Right atrium auricular region (tissue), 2 donors: Measurements from ENCODE around the gene ATXN2L. TPM values are rescaled to one million over a fixed set of nuclear protein-coding genes. Genes with fewer than 3 reads are reported as not detected.

Experiments
- DNase-seq: peaks from one replicate; pipeline ENCODE4 v3.0.0-alpha.2; 2019; ENCODE audit warnings: low spot score
- H3K27ac ChIP-seq, 2 donors: fragments of 200-600 bp; sonication (generic); 1 replicate in 1 of 2; 2 replicates in 1 of 2; pipeline ENCODE4 v1.5.1; 2016 to 2019
- H3K27me3 ChIP-seq, 2 donors: fragments of 200-600 bp; sonication (generic); one replicate each; pipeline versions ENCODE4 v1.5.1 to v1.6.0; 2017 to 2019
- H3K36me3 ChIP-seq: fragments of 200-600 bp; sonication (generic); one replicate; pipeline ENCODE4 v1.5.1; 2016
- H3K4me1 ChIP-seq, 2 donors: fragments of 200-600 bp; sonication (generic); one replicate each; pipeline versions ENCODE4 v1.5.1 to v1.6.0; 2017 to 2019
- H3K4me3 ChIP-seq, 2 donors: fragments of 200-600 bp; sonication (generic); 1 replicate in 1 of 2; 2 replicates in 1 of 2; pipeline ENCODE4 v1.5.1; 2017 to 2019; ENCODE audit warnings: mild to moderate bottlenecking in 1 of 2, moderate library complexity in 1 of 2
- H3K9me3 ChIP-seq, 2 donors: fragments of 200-600 bp; sonication (generic); one replicate each; pipeline ENCODE4 v1.5.1; 2019
- total RNA-seq, 2 donors: library from RNA; depleted of rRNA; stranded (reverse); fragments of >200 nt; gene quantifications; one replicate each; pipeline ENCODE4 v1.1.0, GENCODE V29; 2016
- TF ChIP-seq, protein P1 (sequence below), 2 donors: fragments of 200-600 bp; sonication (generic); IDR thresholded peaks; one replicate each; pipeline ENCODE4 v1.5.1; 2019; ENCODE audit warnings: antibody characterized with exemption in 2 of 2

Gene ATXN2L
- total RNA-seq, 2 donors from 2014 or later = 26.0 to 55.1 TPM

DNA sequence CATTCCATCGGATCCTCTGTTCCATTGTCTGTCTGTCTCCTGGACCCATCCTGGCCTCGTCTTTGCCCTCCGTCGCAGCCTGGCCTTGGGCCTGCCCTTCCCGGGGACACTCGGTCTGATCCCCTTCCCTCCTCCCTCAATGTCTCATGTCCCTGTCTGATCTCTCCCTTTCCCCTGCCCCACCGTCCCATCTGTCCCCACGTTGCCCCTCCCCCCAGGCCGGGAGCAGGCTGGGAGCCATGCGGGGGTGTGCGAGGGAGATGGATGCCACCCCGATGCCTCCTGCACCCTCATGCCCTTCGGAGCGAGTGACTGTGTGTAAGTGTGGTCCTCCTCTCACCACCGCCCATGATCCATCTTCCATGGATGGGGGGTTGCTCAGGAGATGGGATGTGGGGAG is 50.2 kb downstream of the ATXN2L start:
- TF ChIP-seq, protein P1, sequence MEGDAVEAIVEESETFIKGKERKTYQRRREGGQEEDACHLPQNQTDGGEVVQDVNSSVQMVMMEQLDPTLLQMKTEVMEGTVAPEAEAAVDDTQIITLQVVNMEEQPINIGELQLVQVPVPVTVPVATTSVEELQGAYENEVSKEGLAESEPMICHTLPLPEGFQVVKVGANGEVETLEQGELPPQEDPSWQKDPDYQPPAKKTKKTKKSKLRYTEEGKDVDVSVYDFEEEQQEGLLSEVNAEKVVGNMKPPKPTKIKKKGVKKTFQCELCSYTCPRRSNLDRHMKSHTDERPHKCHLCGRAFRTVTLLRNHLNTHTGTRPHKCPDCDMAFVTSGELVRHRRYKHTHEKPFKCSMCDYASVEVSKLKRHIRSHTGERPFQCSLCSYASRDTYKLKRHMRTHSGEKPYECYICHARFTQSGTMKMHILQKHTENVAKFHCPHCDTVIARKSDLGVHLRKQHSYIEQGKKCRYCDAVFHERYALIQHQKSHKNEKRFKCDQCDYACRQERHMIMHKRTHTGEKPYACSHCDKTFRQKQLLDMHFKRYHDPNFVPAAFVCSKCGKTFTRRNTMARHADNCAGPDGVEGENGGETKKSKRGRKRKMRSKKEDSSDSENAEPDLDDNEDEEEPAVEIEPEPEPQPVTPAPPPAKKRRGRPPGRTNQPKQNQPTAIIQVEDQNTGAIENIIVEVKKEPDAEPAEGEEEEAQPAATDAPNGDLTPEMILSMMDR (IDR thresholded peaks at IDR 0.05) = no peak
- Histone ChIP-seq H3K9me3 (no peaks in the 10 kb centered on the region), H3K27me3 (no peaks in the 10 kb centered on the region), H3K4me3 (no peak overlapping the region), H3K36me3 (peaks cover 60% of the 10 kb centered on the region), H3K4me1 (no peaks in the 10 kb centered on the region), H3K27ac (no peak overlapping the region)
- DNase-seq = no peak

DNA sequence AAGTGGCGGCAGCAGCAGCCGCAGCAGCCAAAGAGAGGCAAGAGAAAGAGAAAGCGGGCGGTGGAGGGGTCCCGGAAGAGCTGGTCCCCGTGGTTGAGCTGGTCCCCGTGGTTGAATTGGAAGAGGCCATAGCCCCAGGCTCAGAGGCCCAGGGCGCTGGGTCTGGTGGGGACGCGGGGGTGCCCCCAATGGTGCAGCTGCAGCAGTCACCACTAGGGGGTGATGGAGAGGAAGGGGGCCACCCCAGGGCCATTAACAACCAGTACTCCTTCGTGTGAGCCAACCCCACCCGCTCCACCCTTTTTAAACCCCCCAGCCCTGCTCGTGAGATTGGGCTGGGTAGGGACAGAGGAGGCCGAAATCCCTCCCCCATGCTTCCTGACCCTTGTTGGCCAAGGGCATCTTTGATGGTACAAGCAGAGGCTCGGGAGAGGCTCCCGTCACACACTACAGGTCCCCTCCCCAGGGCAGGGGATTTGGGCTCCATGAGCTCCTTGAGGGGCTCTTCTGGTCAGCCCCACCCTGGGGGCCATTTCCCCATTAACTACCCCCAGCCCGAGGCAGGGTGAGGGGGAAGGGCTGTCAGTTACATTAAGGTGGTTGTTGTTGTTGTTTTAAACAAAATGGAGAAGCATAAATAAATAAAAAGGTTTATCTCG is 50.9 kb downstream of the ATXN2L start:
- peaks cover 53% of the 10 kb centered on the region for H3K36me3 ChIP-seq
- no peaks in the 10 kb centered on the region for H3K9me3 ChIP-seq
- no peaks in the 10 kb centered on the region for H3K4me1 ChIP-seq
- TF ChIP-seq, protein P1 (IDR thresholded peaks at IDR 0.05) = peak; percentile 29 to 64
- no peak for DNase-seq
- no peaks in the 10 kb centered on the region for H3K27me3 ChIP-seq
- H3K27ac ChIP-seq = no peak overlapping the region
- no peak overlapping the region for H3K4me3 ChIP-seq

DNA sequence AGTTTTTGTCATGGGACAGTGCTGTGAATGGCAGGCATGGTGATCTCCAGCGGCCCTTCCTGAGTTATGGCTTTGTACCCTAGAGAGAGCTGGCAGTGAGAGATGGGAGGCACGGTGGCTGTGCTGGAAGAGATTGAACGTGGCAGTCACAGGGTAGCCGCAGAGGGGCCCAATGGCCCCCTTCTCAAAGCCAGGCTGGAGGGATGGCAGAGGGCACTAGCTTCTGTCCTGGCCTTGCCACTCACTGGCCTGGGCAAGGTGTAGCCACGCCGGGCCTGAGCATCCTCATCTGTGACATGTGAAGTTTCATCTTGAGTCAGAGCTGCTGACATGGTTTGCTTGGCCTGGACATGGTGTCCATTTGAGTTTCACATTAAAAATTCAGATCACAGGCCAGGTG is 51.6 kb downstream of the ATXN2L start:
- Histone ChIP-seq H3K27me3 (no peaks in the 10 kb centered on the region), H3K36me3 (peaks cover 46% of the 10 kb centered on the region), H3K4me3 (no peak overlapping the region), H3K4me1 (peaks cover 0 to 6% of the 10 kb centered on the region in 2 donors), H3K9me3 (no peaks in the 10 kb centered on the region), H3K27ac (no peak overlapping the region)
- TF ChIP-seq, protein P1 (IDR thresholded peaks at IDR 0.05) = no peak
- DNase-seq = no peak

DNA sequence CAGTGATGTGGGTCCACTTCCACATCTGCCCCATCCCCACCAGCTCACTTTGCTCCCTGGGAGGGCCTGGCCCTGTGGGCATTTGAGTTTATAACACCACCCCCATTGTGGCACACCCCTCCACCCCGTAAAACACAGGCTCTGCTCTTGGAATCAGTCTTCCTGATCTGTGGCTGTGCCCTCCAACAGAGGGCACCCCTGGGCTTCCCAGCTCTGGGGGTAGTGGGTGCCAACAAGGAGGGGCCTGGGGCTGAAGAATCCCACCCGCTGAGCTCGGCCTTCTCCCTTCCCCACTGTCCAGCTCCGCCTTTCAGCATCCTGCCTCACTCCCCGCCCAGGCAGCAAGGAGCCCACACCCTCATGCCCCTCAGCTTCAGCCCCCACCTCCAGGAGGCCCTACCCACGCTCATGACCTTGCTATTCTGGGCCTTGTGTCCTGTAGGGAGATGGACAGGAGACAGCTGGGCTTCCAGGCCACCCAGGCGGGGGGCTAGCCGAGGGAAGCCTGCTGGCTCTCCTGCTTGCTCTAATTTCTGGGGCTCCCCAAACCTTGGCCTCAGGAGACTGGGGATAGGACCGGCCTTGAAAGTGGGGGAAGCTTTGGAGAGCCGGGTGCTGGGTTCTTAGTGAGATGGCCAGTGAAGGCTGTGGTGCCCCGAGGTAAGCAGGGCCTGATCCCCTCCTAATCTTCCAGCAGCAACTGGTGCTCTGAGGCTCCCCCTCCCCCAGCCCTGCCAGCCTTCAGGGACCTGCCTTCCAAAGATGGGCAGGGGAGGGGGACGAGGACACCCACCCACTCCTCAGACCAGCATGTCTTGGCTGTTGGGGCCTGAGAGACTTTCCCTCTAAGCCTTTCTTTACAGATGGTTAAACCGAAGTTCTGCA is 52.6 kb downstream of the ATXN2L start:
- TF ChIP-seq, protein P1 (IDR thresholded peaks at IDR 0.05) = no peak
- no peak for DNase-seq
- Histone ChIP-seq H3K9me3 (no peaks in the 10 kb centered on the region), H3K27ac (no peak overlapping the region), H3K4me3 (no peak overlapping the region), H3K36me3 (peaks cover 36% of the 10 kb centered on the region), H3K4me1 (peaks cover 0 to 13% of the 10 kb centered on the region in 2 donors), H3K27me3 (no peaks in the 10 kb centered on the region)

DNA sequence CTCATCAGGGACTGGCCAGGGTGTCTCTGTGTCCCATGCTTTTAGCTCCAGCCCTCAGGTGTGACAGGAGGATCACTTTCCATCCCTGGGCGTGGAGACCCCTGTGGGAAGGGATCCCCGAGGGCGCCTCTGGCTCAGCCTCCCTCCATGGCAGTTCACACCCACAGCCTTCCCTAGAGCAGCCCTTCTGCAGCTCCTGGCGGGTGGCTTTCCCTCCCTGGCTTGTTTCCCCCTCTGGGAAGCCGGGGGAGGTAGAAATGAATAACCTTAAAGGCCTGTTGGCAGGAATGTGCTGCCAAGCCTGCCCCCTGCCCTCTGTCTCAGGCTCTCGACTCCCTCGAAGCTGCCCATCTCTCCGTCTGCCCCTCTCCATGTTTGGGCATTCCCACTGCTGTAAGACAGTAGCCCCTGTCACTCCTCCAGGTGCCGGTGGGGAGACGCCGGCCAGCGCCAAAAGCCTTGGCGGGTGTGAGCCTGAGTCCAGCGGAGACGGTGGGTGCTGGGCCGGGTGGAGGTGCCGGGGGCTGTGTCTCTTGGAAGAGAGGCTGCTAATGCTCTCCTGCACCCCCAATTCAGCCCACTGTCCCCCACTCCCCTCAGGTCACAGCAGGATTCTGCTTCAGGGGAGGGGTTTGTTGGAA is 53.3 kb downstream of the ATXN2L start:
- no peak overlapping the region for H3K4me3 ChIP-seq
- no peak overlapping the region for H3K27ac ChIP-seq

More for the DNA sequence above, 53.3 kb downstream of the ATXN2L start:
- no peaks in the 10 kb centered on the region for H3K9me3 ChIP-seq
- no peaks in the 10 kb centered on the region for H3K27me3 ChIP-seq
- TF ChIP-seq, protein P1 (IDR thresholded peaks at IDR 0.05) = no peak
- H3K36me3 ChIP-seq = peaks cover 29% of the 10 kb centered on the region
- peaks cover 0 to 15% of the 10 kb centered on the region in 2 donors for H3K4me1 ChIP-seq
- no peak for DNase-seq
